ENCODE data around the gene MTAP. TPM values are rescaled to one million over a fixed set of nuclear protein-coding genes. Genes with fewer than 3 reads are reported as not detected.

MTAP gene
- total RNA-seq, 2 experiments from 2014 or later = 43.4 to 44.9 TPM

GRCh38 chr9:21969951-21970799, 167.7 kb downstream of the MTAP start:
- Mint-ChIP-seq H3K27ac (peak overlapping the region; percentile 6), H3K9me3 (peaks cover 9% of the 10 kb centered on the region), H3K36me3 (ENCODE audit: low read depth) (peaks cover 26% of the 10 kb centered on the region), H3K4me1 (peaks cover 42% of the 10 kb centered on the region), H3K4me3 (no peak overlapping the region), H3K27me3 (peaks cover 94% of the 10 kb centered on the region)
- no peak for DNase-seq
- POLR2A ChIA-PET = interaction anchor here (0.8 kb wide), 1 partner anchor 135 kb away, joined by 3 read pairs; no protein-coding TSS in a partner anchor
- CTCF ChIA-PET = interaction anchor here (1.0 to 4.0 kb wide), 8 partner anchors 13 to 274 kb away, joined by 3 to 28 read pairs (median 4); partner anchors contain the start of gene CDKN2B

GRCh38 chr9:21970800-21971640, 168.6 kb downstream of the MTAP start:
- CTCF ChIA-PET = interaction anchor here (0.8 to 4.0 kb wide), 7 partner anchors 12 to 273 kb away, joined by 3 to 28 read pairs (median 3); partner anchors contain the start of gene CDKN2B
- Mint-ChIP-seq H3K4me1 (peaks cover 42% of the 10 kb centered on the region), H3K36me3 (ENCODE audit: low read depth) (peaks cover 26% of the 10 kb centered on the region), H3K27me3 (peaks cover 94% of the 10 kb centered on the region), H3K27ac (peak overlapping the region; percentile 8), H3K4me3 (no peak overlapping the region), H3K9me3 (peaks cover 9% of the 10 kb centered on the region)
- DNase-seq = no peak
- POLR2A ChIA-PET = interaction anchor here (0.7 to 2.0 kb wide), 3 partner anchors 24 to 159 kb away, joined by 3 to 5 read pairs (median 3); partner anchors contain the start of genes CDKN2A and CDKN2B-AS1

GRCh38 chr9:21972361-21972760, 169.9 kb downstream of the MTAP start:
- CTCF ChIA-PET = interaction anchor here (0.8 to 4.0 kb wide), 4 partner anchors 36 to 160 kb away, joined by 3 to 28 read pairs (median 3); partner anchors contain the start of gene CDKN2B
- peaks cover 40% of the 10 kb centered on the region for H3K4me1 Mint-ChIP-seq
- H3K4me3 Mint-ChIP-seq = no peak overlapping the region
- no peak for DNase-seq
- H3K36me3 Mint-ChIP-seq (ENCODE audit: low read depth) = peaks cover 24% of the 10 kb centered on the region
- peaks cover 9% of the 10 kb centered on the region for H3K9me3 Mint-ChIP-seq
- H3K27me3 Mint-ChIP-seq = peaks cover 91% of the 10 kb centered on the region
- POLR2A ChIA-PET = interaction anchor here (2.0 kb wide), 1 partner anchor 22 kb away, joined by 5 read pairs; the partner anchor contains the start of genes CDKN2A and CDKN2B-AS1
- H3K27ac Mint-ChIP-seq = no peak overlapping the region

GRCh38 chr9:21974343-21974721, 171.9 kb downstream of the MTAP start:
- Mint-ChIP-seq H3K9me3 (peaks cover 4% of the 10 kb centered on the region), H3K4me1 (peaks cover 32% of the 10 kb centered on the region), H3K36me3 (ENCODE audit: low read depth) (peaks cover 18% of the 10 kb centered on the region), H3K4me3 (peak overlapping the region; percentile 63), H3K27ac (peak overlapping the region; percentile 41), H3K27me3 (peaks cover 88% of the 10 kb centered on the region)
- no peak for DNase-seq
- POLR2A ChIA-PET = no interaction called here
- CTCF ChIA-PET = interaction anchor here (4.0 kb wide), 1 partner anchor 34 kb away, joined by 28 read pairs; the partner anchor contains the start of gene CDKN2B

DNA sequence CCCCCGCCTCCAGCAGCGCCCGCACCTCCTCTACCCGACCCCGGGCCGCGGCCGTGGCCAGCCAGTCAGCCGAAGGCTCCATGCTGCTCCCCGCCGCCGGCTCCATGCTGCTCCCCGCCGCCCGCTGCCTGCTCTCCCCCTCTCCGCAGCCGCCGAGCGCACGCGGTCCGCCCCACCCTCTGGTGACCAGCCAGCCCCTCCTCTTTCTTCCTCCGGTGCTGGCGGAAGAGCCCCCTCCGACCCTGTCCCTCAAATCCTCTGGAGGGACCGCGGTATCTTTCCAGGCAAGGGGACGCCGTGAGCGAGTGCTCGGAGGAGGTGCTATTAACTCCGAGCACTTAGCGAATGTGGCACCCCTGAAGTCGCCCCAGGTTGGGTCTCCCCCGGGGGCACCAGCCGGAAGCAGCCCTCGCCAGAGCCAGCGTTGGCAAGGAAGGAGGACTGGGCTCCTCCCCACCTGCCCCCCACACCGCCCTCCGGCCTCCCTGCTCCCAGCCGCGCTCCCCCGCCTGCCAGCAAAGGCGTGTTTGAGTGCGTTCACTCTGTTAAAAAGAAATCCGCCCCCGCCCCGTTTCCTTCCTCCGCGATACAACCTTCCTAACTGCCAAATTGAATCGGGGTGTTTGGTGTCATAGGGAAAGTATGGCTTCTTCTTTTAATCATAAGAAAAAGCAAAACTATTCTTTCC, 172.4 kb downstream of the MTAP start:
- CTCF ChIA-PET = interaction anchor here (2.2 to 4.0 kb wide), 2 partner anchors 33 to 34 kb away, joined by 19 to 28 read pairs; partner anchors contain the start of gene CDKN2B
- no peak overlapping the region for H3K27ac Mint-ChIP-seq
- peaks cover 16% of the 10 kb centered on the region for H3K36me3 Mint-ChIP-seq (ENCODE audit: low read depth)
- peak overlapping the region; percentile 63 for H3K4me3 Mint-ChIP-seq
- peak; percentile 47 for DNase-seq
- POLR2A ChIA-PET = interaction anchor here (1.2 kb wide), 1 partner anchor 20 kb away, joined by 4 read pairs; the partner anchor contains the start of genes CDKN2A and CDKN2B-AS1
- peaks cover 4% of the 10 kb centered on the region for H3K9me3 Mint-ChIP-seq
- H3K4me1 Mint-ChIP-seq = peaks cover 34% of the 10 kb centered on the region
- peaks cover 88% of the 10 kb centered on the region for H3K27me3 Mint-ChIP-seq

- peaks cover 78% of the 10 kb centered on the region for H3K27me3 Mint-ChIP-seq
- H3K4me1 Mint-ChIP-seq = peaks cover 30% of the 10 kb centered on the region
- ChIA-PET CTCF (interaction anchor here (0.9 to 2.2 kb wide), 5 partner anchors 16 to 267 kb away, joined by 3 to 19 read pairs (median 3); partner anchors contain the start of genes CDKN2B and CDKN2B-AS1), POLR2A (interaction anchor here (0.7 to 1.4 kb wide), 4 partner anchors 9 to 18 kb away, joined by 3 to 5 read pairs (median 4); partner anchors contain the start of genes CDKN2A and CDKN2B-AS1)
- no peak overlapping the region for H3K4me3 Mint-ChIP-seq
- H3K27ac Mint-ChIP-seq = no peak overlapping the region
- peaks cover 5% of the 10 kb centered on the region for H3K36me3 Mint-ChIP-seq (ENCODE audit: low read depth)
- no peaks in the 10 kb centered on the region for H3K9me3 Mint-ChIP-seq
- no peak for DNase-seq
Observed at GRCh38 chr9:21976334-21976875, 174.0 kb downstream of the MTAP start.

DNA sequence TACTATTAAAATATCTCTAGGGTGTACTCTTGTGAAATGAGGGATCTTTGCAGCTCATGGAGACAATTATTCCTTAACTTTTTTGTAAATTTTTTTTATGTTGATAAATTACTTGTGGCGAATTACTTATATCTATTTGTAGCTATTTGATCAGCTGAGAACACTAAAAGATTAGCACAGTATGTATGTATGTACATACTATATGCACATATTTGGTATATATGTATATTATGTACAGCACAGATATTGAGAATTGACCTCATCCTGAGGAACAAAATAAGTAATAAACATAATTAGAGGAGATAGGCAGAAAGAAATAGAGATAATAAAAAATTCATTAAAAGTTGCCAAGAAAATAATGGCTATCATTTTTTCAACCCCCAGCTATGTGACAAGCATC, 180.0 kb downstream of the MTAP start:
- ChIA-PET POLR2A (interaction anchor here (0.9 to 1.1 kb wide), 2 partner anchors 12 to 14 kb away, joined by 3 to 4 read pairs; partner anchors contain the start of genes CDKN2A and CDKN2B-AS1), CTCF (interaction anchor here (1.2 to 5.6 kb wide), 2 partner anchors 26 to 168 kb away, joined by 4 to 41 read pairs; partner anchors contain the start of gene CDKN2B)
- DNase-seq = no peak
- Mint-ChIP-seq H3K27me3 (peaks cover 55% of the 10 kb centered on the region), H3K4me3 (no peak overlapping the region), H3K4me1 (peaks cover 8% of the 10 kb centered on the region), H3K27ac (no peak overlapping the region), H3K36me3 (ENCODE audit: low read depth) (peaks cover 5% of the 10 kb centered on the region), H3K9me3 (no peaks in the 10 kb centered on the region)

DNA sequence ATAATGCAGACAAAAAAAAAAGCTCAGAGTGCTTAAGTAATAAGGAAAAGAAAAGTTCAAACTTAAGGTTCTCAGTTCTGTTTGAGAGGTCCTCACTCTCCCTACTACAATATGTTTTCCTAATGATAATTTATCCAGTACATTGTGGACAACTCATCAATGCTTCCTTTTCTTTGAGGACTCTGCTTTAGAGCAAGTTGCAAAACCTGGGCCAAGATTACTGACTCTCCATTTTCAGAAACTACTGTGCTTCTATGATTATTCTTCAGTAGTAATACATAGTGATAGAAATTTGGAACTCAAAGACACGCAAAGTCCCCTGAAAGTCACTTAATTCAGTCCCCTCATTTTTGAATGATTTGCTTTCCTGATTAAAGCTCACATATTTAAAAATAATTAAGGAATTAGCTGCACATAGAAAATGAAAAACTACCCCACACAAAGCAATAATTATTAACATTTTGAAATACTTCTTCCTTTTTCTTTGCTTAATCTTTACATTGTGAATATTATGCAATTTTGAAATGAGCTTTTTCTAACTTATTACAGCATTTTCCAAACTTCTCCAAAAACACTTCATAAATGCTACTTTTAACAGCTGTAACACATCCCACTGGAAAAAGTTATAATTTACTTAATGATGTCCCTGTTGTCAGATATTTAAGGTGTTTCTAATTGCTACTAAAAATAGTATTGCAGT, 180.6 kb downstream of the MTAP start:
- no peak overlapping the region for H3K27ac Mint-ChIP-seq
- no peak for DNase-seq
- H3K4me3 Mint-ChIP-seq = no peak overlapping the region
- no peaks in the 10 kb centered on the region for H3K9me3 Mint-ChIP-seq
- peaks cover 5% of the 10 kb centered on the region for H3K36me3 Mint-ChIP-seq (ENCODE audit: low read depth)
- peaks cover 12% of the 10 kb centered on the region for H3K4me1 Mint-ChIP-seq
- CTCF ChIA-PET = interaction anchor here (1.1 to 5.6 kb wide), 3 partner anchors 12 to 169 kb away, joined by 3 to 41 read pairs (median 3); partner anchors contain the start of gene CDKN2B
- POLR2A ChIA-PET = interaction anchor here (0.9 to 1.1 kb wide), 2 partner anchors 12 to 14 kb away, joined by 3 to 4 read pairs; partner anchors contain the start of genes CDKN2A and CDKN2B-AS1
- peaks cover 49% of the 10 kb centered on the region for H3K27me3 Mint-ChIP-seq

DNA sequence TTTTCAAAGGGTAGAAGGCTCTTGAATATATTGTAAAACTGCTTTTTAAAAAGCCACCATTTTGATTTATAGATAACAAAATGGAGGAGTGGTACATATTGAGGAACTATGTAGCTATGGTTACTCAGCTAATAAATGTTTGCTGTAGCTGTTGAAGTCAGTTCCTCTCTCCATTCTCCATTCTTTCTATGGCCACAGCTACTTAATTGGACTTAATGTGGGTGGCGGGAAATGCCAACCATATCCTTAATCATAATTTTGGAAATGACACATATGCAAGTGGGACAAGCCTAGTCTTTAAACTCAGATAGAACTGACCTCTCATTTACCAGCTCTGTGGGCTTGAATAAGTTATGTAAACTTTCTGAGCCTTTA, 181.1 kb downstream of the MTAP start:
- Mint-ChIP-seq H3K9me3 (no peaks in the 10 kb centered on the region), H3K4me3 (no peak overlapping the region), H3K4me1 (peaks cover 15% of the 10 kb centered on the region), H3K27ac (no peak overlapping the region), H3K27me3 (peaks cover 51% of the 10 kb centered on the region), H3K36me3 (ENCODE audit: low read depth) (peaks cover 8% of the 10 kb centered on the region)
- CTCF ChIA-PET = interaction anchor here (1.1 to 5.6 kb wide), 3 partner anchors 12 to 170 kb away, joined by 3 to 41 read pairs (median 3); partner anchors contain the start of gene CDKN2B
- no peak for DNase-seq
- POLR2A ChIA-PET = interaction anchor here (1.1 kb wide), 1 partner anchor 11 kb away, joined by 4 read pairs; the partner anchor contains the start of genes CDKN2A and CDKN2B-AS1

- Mint-ChIP-seq H3K27me3 (peaks cover 49% of the 10 kb centered on the region), H3K36me3 (ENCODE audit: low read depth) (peaks cover 8% of the 10 kb centered on the region), H3K9me3 (no peaks in the 10 kb centered on the region), H3K27ac (no peak overlapping the region), H3K4me1 (peaks cover 13% of the 10 kb centered on the region), H3K4me3 (no peak overlapping the region)
- POLR2A ChIA-PET = no interaction called here
- DNase-seq = no peak
- CTCF ChIA-PET = interaction anchor here (0.6 to 5.6 kb wide), 4 partner anchors 13 to 189 kb away, joined by 3 to 41 read pairs (median 3); partner anchors contain the start of gene CDKN2B
Observed at GRCh38 chr9:21984101-21984500, 181.7 kb downstream of the MTAP start.

Measured in activated CD4-positive, alpha-beta memory T cell treated with anti-CD3 and anti-CD28 coated beads, Interleukin-2, amount 10 ng/mL, durations not matched to agents 7 days and 5 days (primary cell).